ENCODE results near the gene ZNF710.

Gene ZNF710

GRCh38 chr15:89993349-89993748, 7.8 kb upstream of the ZNF710 start:
- no peak for DNase-seq

GRCh38 chr15:89997079-89997478, 4.0 kb upstream of the ZNF710 start:
- DNase-seq, result no peak

- no peak for DNase-seq
Measured at GRCh38 chr15:89998141-89998661, 2.9 kb upstream of the ZNF710 start.

GRCh38 chr15:89998923-89999675, 2.0 kb upstream of the ZNF710 start:
- DNase-seq, result no peak

- no peak for DNase-seq
Measured at GRCh38 chr15:89999676-90000185, 1.4 kb upstream of the ZNF710 start.

GRCh38 chr15:90000186-90001001, 730 bp upstream of the ZNF710 start:
- DNase-seq, result no peak

- peak; percentile 61 for DNase-seq
Measured at GRCh38 chr15:90001683-90002427, 731 bp downstream of the ZNF710 start.

GRCh38 chr15:90002428-90002844, 1.3 kb downstream of the ZNF710 start:
- peak; percentile 26 for DNase-seq

- no peak for DNase-seq
Measured at GRCh38 chr15:90003736-90004135, 2.6 kb downstream of the ZNF710 start.

- DNase-seq, result no peak
Measured at GRCh38 chr15:90004252-90004651, 3.1 kb downstream of the ZNF710 start.

GRCh38 chr15:90004671-90005070, 3.5 kb downstream of the ZNF710 start:
- no peak for DNase-seq

- no peak for DNase-seq
Measured at GRCh38 chr15:90006217-90007075, 5.3 kb downstream of the ZNF710 start.

GRCh38 chr15:90007076-90007460, 5.9 kb downstream of the ZNF710 start:
- no peak for DNase-seq

GRCh38 chr15:90008607-90009006, 7.5 kb downstream of the ZNF710 start:
- DNase-seq, result no peak

- DNase-seq, result no peak
Measured at GRCh38 chr15:90009301-90010022, 8.3 kb downstream of the ZNF710 start.

GRCh38 chr15:90011705-90012104, 10.6 kb downstream of the ZNF710 start:
- no peak for DNase-seq

GRCh38 chr15:90013503-90013937, 12.4 kb downstream of the ZNF710 start:
- no peak for DNase-seq

- DNase-seq, result no peak
Measured at GRCh38 chr15:90015294-90015693, 14.2 kb downstream of the ZNF710 start.

- no peak for DNase-seq
Measured at GRCh38 chr15:90015749-90016148, 14.6 kb downstream of the ZNF710 start.

- DNase-seq, result no peak
Measured at GRCh38 chr15:90016721-90017120, 15.6 kb downstream of the ZNF710 start.

- no peak for DNase-seq
Measured at GRCh38 chr15:90018216-90018831, 17.2 kb downstream of the ZNF710 start.
